HEK293 (cell line): ENCODE results near the gene ARPIN.

Source experiments
- CTCF ChIP-seq: fragments of 450-650 bp; formaldehyde crosslinking; IDR thresholded peaks from 2 replicates; pipeline ENCODE4 v1.5.1; 2016; ENCODE audit warnings: missing biosample characterization, missing genetic modification characterization
- ZSCAN30 ChIP-seq: fragments of 450-650 bp; IDR thresholded peaks from 2 replicates; pipeline ENCODE4 v1.5.1; 2018; ENCODE audit warnings: missing biosample characterization, mild to moderate bottlenecking, missing genetic modification characterization, moderate library complexity

DNA sequence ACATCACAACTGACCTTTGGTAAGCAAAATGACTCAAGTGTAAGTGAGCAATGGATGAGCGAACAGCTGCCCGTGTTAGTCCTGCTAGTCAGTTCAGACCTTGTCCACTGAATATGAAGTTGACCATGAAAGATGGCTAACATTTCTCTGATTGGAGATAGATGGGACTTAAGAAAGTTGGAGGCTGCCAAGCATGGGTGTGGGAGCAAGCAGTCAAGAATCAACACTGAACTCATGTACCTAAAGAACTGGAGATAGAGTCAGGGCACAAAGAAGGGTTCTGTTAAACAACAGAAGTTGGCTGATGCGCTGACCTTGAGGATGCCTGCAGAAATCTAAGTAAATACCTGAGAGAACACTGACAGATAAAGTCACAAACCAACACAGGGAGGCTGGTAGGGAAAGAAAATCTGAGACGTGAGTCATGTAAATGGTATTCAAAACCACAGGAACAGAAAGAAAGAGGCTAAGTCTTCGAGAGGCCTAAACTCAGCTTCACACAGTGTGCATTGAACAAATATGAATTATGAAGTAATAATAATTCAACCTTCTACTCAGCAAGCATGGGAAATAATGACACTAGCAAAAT, 67.4 kb downstream of the ARPIN start:
- TF ChIP-seq CTCF: no peak
- TF ChIP-seq ZSCAN30: no peak
